Fibroblast of the aortic adventitia (primary cell): ENCODE results near the gene MYO5A. TPM values are rescaled to one million over a fixed set of nuclear protein-coding genes. Genes with fewer than 3 reads are reported as not detected.

Experiments used
- DNase-seq: peaks from one replicate; pipeline ENCODE4 v3.0.0-alpha.2; 2010; ENCODE audit warnings: low read depth
- H3K4me3 ChIP-seq: 2 replicates; pipeline ENCODE4 v1.5.1; 2011; ENCODE audit warnings: low read depth, mild to moderate bottlenecking, control low read depth, low read length, moderate library complexity
- CTCF ChIP-seq: IDR thresholded peaks from 2 replicates; pipeline ENCODE4 v1.5.1; 2011; ENCODE audit warnings: mild to moderate bottlenecking, low read length, control low read depth, inconsistent platforms; ENCODE audit not compliant: insufficient read depth
- total RNA-seq: library from RNA; depleted of rRNA; stranded (reverse); fragments of >200 nt; gene quantifications from 2 replicates; pipeline ENCODE4 v1.2.3, GENCODE V29; 2012; ENCODE audit warnings: low replicate concordance

The MYO5A gene
- total RNA-seq, 1 donor, result 80.3 TPM

- no peak overlapping the region for H3K4me3 ChIP-seq
- no peak for TF ChIP-seq CTCF
- DNase-seq, result no peak
These were observed 199.5 kb downstream of the MYO5A start for GRCh38 chr15:52329150-52329549.

- TF ChIP-seq CTCF, result no peak
- no peak for DNase-seq
- no peak overlapping the region for H3K4me3 ChIP-seq
These were observed 200.0 kb downstream of the MYO5A start for GRCh38 chr15:52328680-52329079.

GRCh38 chr15:52326756-52327155 is 201.9 kb downstream of the MYO5A start:
- DNase-seq, result peak; percentile 69
- H3K4me3 ChIP-seq, result no peak overlapping the region
- TF ChIP-seq CTCF, result no peak

- H3K4me3 ChIP-seq, result no peak overlapping the region
- TF ChIP-seq CTCF, result no peak
- no peak for DNase-seq
These were observed 204.6 kb downstream of the MYO5A start for GRCh38 chr15:52324109-52324508.

GRCh38 chr15:52318729-52319500 is 209.8 kb downstream of the MYO5A start:
- no peak for DNase-seq
- TF ChIP-seq CTCF, result no peak
- no peak overlapping the region for H3K4me3 ChIP-seq

GRCh38 chr15:52317688-52318087 is 211.0 kb downstream of the MYO5A start:
- DNase-seq, result no peak
- no peak overlapping the region for H3K4me3 ChIP-seq
- TF ChIP-seq CTCF, result no peak

- TF ChIP-seq CTCF, result no peak
These were observed 211.7 kb downstream of the MYO5A start for GRCh38 chr15:52317022-52317421.

More at GRCh38 chr15:52317022-52317421, 211.7 kb downstream of the MYO5A start:
- no peak for DNase-seq
- H3K4me3 ChIP-seq, result no peak overlapping the region
